GM18526 (cell line): ENCODE data around the gene PDE6A.

Experiments
- POLR2A ChIP-seq: IDR thresholded peaks from 3 replicates; pipeline ENCODE4 v1.6.1; 2011; ENCODE audit not compliant: insufficient read length; ENCODE audit errors: extremely low read depth

PDE6A gene

DNA sequence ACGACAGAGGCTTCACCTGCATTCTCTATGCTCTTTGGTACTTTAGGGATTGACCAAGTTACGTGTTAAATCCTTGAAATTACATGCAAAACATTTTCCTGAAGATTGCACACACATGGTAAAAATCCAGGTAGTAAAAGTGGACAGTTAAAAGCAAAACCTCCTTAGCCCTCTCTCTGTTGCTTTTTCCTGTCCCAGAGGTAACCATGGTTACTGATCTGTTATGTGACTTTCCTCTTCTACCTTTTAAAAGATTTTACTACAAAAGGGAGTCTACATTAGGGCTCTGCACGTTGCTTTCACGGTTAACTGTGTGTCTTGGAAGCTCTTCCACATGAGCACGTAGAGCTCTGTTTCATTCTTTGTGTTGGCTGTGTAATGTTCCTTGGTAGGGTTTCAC lies 117.5 kb downstream of the PDE6A start:
- no peak for TF ChIP-seq POLR2A

DNA sequence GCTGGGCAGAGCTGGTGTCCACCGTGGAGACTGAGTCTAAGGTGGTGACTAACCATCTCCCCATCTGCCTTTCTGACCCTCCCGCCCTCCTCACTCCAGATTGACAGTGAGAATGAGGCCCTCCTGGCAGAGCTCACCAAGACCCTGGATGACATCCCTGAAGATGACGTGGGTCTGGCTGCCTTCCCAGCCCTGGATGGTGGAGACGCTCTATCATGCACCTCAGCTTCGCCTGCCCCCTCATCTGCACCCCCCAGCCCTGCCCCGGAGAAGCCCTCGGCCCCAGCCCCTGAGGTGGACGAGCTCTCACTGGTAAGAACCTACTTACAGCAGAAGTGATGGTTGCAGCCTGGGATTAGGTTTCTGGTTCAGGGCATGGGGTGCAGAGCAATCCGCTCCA lies 118.0 kb downstream of the PDE6A start:
- TF ChIP-seq POLR2A = no peak

DNA sequence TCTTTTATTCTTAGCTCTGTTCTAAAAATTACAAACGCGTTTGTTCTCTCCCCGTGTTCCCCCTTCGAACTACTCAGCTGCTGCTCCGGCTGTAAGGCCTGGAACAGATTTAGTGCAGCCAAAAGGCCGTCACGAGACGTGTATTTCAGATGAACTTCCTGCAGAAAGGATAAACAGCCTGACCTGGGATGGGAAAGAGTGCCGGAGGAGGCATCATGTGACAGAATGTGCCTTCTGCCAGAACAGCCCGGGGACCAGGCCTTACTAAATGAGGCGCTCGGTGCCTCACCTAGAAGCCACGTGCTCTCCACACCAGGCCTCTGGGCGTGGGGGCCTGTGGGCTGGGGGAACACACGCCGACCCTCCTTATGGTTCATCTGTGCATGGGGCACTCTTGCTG lies 119.7 kb downstream of the PDE6A start:
- no peak for TF ChIP-seq POLR2A

DNA sequence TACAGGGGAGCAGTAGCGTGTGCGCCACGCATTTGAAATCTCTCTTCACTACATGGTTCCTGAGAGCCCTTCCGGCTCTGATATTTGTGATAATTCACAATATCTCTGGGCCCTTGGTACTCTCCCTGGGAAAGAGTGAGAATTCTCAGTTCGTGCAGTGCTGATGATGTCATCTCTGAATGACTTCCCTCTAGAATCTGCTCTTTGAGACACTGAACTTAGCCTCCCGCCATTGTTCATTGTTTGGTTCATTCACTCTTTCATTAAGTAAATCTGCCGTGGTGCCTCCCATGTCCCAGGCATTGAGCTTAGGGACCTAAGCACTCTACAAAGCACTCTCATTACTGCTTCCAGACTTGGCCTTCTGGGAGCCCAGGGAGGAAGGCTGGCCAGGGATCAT lies 120.5 kb downstream of the PDE6A start:
- TF ChIP-seq POLR2A = no peak

DNA sequence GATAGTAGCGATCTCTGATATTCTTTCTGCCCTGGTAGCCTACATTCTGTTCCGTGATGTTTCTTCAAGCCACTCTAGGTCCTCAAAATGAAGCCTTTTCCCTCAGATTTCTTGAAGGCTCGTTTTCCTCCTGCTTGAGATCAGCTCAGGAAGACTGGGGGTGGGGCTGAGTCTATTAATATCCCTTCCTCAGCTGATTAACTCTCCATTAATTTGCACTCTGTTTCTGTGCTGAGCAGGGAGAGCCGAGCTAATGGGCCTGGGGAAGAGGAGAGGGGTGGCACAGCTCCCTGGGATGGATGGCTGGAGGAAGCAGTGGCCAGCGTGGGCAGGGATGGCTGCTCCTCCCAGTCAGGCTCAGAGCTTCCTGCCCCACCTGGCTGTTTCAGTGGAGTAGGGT lies 121.2 kb downstream of the PDE6A start:
- TF ChIP-seq POLR2A = no peak

DNA sequence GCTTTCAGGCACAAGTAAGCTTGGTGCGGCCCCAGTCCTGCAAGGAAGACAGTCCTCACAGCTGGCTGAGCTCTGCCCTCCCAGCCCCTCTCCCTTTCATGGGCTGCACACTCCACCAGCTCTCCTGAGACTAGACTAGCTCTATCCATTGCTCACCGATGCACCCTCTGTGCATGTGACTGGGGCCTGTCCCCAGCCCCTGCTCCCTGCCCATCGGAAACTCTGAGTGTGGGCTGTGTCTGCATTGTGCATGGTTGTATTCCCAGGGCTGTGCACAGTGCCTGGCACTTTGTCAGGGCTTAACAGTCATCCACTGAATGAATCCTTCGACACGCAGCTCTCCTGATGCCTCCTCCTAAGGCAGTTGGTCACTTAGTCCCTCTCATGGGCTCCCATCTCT lies 122.3 kb downstream of the PDE6A start:
- no peak for TF ChIP-seq POLR2A

DNA sequence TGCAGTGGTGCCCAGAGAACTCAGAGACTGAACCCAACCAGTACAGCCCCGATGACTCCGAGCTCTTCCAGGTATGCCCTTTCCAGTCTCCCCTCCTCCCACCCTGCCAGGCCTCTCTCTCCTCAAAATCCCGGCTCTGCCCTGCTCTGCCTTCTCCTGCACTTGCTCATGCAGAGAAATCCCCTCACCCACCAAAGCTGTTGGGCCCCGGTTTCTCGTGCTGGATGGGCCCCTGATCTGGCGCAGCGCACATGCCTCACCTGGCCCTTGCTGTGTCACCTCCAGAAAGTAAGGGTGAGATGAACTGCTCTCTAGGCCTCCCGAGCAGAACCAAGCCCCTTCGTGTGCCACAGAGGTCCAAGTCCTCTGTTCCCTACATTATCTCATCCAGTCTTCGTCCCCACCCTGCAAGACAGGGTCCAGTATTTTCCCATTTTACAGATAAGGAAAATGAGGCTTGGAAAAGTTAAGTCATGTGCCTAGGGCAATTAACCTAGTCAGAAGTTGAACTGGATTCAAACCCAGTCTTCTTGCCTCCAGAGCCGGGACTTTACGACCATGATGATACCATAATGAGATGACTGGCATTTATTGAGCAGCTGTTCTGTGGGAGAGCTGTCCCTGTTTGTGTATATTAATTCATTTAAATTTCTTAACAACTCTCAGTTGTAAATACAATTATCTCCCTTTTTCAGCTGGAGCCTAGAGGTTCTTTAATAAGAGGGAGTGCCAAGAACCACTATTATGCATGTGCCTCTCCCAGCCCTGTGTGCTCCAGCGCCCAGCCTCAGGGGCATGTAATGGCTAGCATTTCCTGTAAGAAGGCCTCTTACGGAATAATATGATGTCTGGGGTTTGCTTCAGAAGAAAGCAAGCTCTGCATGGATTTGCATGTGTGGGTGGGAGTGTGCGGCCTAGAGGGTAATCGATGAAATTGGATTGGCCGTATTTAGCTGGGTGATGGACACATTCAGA lies 123.8 kb downstream of the PDE6A start:
- no peak for TF ChIP-seq POLR2A

DNA sequence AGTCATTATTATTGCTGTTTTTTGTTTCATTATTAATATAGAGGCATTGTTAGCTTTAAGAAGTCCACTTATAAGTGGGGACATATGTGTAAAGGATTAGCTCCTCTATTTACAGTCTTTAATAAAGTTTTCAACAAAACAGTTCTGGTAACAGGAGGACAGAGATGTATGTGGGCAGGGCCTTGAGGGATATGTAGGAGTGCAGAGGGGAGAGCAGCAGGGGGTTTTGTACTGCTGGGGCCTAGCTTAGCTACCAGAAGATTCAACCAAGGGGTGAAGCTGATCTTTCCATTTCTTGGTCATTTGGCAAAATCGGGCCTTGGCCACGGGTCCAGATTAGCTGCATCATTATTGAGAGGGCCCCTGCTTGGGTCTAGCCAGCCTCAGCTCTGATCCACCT lies 124.6 kb downstream of the PDE6A start:
- TF ChIP-seq POLR2A = no peak

DNA sequence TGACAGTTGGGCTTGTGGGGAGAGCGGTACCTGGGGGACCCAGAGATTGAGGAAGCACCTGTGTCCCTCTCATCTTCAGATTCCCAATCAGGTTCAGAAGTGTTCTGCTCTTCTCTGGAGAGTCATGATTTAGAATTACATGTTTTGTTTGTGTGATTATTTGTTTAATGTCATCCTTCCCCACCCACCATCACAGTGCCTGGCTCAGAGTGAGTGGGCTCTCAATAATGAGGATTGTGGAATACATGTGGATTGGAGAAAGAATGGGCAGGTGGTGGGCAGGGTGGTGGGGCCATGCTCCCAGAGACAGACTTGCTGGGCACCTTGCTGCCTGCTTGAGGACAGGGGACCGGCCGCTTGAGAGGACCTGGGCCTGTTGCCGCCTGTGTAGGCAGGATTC lies 126.5 kb downstream of the PDE6A start:
- no peak for TF ChIP-seq POLR2A

DNA sequence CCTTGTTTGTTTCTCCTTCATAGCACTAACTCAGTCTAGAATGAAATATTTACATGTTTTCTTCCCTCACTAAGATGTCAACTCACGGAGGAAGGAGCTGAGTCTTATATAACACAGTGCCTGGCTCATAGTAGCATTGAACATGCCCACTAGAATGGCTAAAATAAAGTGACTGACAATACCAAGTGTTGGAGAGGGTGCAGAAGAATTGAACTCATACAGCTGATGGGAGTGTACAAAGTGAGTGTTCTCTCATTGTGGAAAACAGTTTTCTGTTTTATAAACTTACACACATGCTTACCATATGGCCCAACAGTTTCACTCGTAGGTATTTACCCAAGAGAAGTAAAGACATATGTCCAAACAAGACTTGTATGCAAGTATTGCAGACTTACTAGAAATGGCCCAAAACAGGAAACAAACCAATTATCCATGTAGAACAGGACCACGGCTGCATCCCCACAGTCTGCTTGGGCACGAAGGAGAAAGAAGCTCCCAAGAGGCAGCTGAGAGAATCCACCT lies 127.0 kb downstream of the PDE6A start:
- no peak for TF ChIP-seq POLR2A

DNA sequence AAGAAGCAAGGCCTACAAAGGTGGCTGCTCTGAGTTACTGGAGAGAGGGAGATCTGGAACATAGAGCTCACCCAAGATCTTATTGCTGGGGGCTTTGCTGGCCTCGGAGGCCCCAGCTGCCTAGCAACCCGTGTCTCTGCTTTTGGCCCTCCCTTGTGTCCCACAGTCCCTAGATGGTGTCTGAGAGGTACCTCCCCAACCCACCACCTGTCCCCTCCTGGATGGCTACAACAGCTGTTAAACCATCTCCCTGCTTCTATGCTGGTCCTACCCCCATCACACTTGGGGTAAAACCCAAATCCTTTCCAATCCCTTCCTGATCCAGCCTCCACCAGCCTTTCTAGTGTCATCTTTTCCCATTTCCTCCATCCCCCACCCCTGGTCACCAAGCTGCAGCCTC lies 127.9 kb downstream of the PDE6A start:
- no peak for TF ChIP-seq POLR2A

DNA sequence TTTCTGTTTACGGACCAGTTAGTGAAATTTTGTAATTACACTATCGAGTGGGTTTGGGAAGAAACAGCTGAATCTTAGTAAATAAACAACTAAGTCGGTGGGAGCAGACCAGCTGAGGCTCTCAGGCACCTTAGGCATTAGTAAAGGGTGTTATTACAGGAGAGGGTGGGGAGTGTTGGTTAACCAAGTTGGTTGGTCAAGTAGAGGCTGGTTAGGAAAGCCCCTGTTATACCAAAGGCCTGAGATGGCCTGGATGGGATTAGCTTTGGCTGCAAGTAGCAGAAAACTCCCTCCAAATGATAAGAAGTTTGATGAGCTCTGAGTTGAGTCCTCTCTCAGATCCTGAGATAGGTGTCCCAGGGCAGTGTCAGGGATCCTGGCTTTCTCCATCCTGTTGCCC lies 133.1 kb downstream of the PDE6A start:
- TF ChIP-seq POLR2A = no peak

DNA sequence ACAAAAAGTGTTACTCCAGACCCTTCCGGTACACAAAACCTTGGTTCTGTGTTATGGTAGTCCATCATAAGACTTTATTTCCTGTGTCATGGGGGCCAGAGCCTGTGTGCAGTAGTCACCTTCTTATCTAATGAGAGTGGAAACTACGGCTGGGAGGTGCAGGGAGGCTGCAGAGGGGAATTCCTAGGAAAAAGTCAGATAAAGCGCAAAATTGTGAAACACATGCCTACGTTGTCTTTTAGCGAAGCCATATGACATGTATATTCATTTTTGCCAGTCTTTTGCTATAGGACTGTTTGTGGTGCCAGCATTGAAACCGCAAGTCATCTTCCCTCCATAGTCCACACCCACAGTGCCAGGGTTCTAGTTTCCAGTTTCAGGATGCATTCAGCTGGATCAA lies 133.7 kb downstream of the PDE6A start:
- TF ChIP-seq POLR2A = no peak

DNA sequence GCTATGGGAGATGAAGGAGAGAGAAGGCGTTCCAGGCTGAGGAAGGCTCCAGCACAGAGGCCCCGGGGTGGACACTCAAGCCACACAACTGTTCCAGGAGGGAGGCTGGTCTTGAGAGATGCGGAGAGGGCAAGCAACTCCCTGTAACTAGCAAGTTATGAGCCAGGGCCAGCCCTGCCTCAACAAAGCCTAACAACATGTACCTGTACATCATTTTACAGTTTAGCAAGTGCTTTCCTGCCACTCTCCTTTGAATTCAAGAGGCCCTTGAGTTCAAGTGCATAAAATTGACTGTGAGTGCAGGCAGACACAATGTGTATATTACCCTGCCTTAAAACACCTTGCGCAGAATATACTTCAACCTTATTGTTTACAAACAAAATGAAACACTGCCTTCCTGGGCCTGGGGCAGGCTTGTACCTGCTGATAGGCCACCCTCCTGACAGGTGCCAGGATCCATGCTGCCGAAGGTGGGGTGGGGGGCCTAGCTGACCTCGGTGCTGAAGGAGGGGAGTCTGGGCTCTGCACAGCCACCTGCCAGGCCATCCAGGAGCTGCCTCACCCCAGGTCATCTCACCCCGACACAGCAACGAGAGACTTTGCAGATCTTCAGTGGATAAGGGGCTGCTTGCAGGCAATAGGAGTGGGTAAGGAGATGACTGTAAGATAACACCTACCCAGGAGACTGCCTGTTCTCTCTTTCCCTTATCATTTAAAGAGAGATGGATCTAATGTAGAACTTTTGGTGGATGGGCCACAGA lies 134.5 kb downstream of the PDE6A start:
- no peak for TF ChIP-seq POLR2A

DNA sequence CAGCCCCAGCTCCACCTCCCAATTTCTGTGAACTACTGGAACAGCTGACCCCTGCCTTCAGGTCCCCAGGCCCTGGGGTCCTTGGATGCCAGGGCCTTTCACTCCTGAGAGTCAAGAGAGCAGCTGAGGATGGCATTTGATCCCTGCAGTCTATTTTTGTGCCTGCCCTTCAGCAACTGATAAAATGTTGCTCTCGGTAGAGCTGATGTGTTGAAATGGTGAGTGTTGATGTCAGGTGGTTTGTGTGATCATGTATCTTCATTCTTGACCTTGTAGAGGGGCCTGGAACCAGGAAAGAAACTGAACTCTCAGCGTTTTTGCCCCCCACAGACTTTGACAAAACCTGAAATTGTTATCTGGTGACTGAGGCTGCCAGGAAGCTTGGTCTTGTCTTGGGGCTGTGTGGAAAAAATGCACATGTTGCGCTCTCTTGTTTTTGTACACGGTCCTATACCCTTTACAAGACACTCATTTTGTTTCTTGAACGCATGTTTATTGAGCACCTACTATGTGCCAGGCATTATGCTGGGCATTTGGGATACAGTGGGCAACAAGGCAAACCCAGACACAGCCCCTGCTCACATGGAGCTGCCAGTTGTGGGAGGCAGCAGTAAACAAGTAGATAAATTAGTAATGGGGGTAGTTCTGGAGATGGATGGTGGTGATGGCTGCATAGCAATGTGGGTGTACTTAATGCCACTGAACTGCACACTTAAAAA lies 136.2 kb downstream of the PDE6A start:
- TF ChIP-seq POLR2A = no peak
